Neuronal stem cell (in vitro differentiated cells): Measurements from ENCODE around the gene GGA1.

ENCODE experiments used
- DNase-seq: peaks from one replicate; pipeline ENCODE4 v3.0.0-alpha.2; 2013; ENCODE audit warnings: low spot score
- H2AFZ ChIP-seq: one replicate; pipeline ENCODE4 v1.6.1; 2013; ENCODE audit warnings: mild to moderate bottlenecking, low read length, inconsistent platforms
- H2AK5ac ChIP-seq: 2 replicates; pipeline ENCODE4 v1.6.1; 2013; ENCODE audit warnings: low read depth, mild to moderate bottlenecking, inconsistent platforms, low read length, moderate library complexity, mixed read lengths
- H2BK120ac ChIP-seq: 2 replicates; pipeline ENCODE4 v1.6.1; 2013; ENCODE audit warnings: low read depth, mild to moderate bottlenecking, inconsistent platforms, low read length, moderate library complexity, mixed read lengths
- H2BK12ac ChIP-seq: one replicate; pipeline ENCODE4 v1.6.1; 2013; ENCODE audit warnings: low read length, inconsistent platforms
- H2BK15ac ChIP-seq: 2 replicates; pipeline ENCODE4 v1.6.1; 2013; ENCODE audit warnings: mild to moderate bottlenecking, low read length, inconsistent platforms, mixed read lengths
- H2BK5ac ChIP-seq: one replicate; pipeline ENCODE4 v1.6.1; 2013; ENCODE audit warnings: inconsistent platforms, mild to moderate bottlenecking, low read length, moderate library complexity
- H3K14ac ChIP-seq: one replicate; pipeline ENCODE4 v1.6.1; 2013; ENCODE audit warnings: low read length, inconsistent platforms
- H3K18ac ChIP-seq: 2 replicates; pipeline ENCODE4 v1.6.1; 2013; ENCODE audit warnings: low read length, inconsistent platforms
- H3K23ac ChIP-seq: 2 replicates; pipeline ENCODE4 v1.6.1; 2013; ENCODE audit warnings: low read depth, mild to moderate bottlenecking, mixed read lengths, low read length, inconsistent platforms; ENCODE audit not compliant: poor library complexity
- H3K27ac ChIP-seq: replicated peaks from 3 replicates; pipeline ENCODE4 v1.5.1; 2013; ENCODE audit warnings: low read length, inconsistent platforms
- H3K27me3 ChIP-seq, 3 experiments: 2 replicates each; pipeline ENCODE4 v1.6.1; 2013; ENCODE audit warnings: low read length in 3 of 3, mild to moderate bottlenecking in 2 of 3, inconsistent platforms in 1 of 3, low read depth in 1 of 3, mixed read lengths in 1 of 3, moderate library complexity in 1 of 3; ENCODE audit not compliant: control insufficient read depth in 3 of 3, insufficient read depth in 3 of 3
- H3K36me3 ChIP-seq, 2 donors: replicated peaks in 1 of 2; 2 replicates each; pipeline ENCODE4 v1.6.1; 2013; ENCODE audit warnings: low read length in 2 of 2; ENCODE audit not compliant: control insufficient read depth in 2 of 2, insufficient read depth in 2 of 2
- H3K4ac ChIP-seq: 2 replicates; pipeline ENCODE4 v1.6.1; 2013; ENCODE audit warnings: inconsistent platforms, mild to moderate bottlenecking, low read length, moderate library complexity
- H3K4me1 ChIP-seq, 2 donors: 1 replicate in 1 of 2; 2 replicates in 1 of 2; pipeline ENCODE4 v1.6.1; 2013; ENCODE audit warnings: low read length in 2 of 2, low read depth in 1 of 2; ENCODE audit not compliant: control insufficient read depth in 2 of 2, insufficient read depth in 1 of 2
- H3K4me2 ChIP-seq: one replicate; pipeline ENCODE4 v1.6.1; 2013; ENCODE audit warnings: mild to moderate bottlenecking, low read length, inconsistent platforms; ENCODE audit not compliant: insufficient read depth, poor library complexity, severe bottlenecking
- H3K4me3 ChIP-seq, 2 donors: 2 replicates each; pipeline ENCODE4 v1.5.1; 2013; ENCODE audit warnings: low read length in 2 of 2, mild to moderate bottlenecking in 2 of 2, inconsistent platforms in 1 of 2, moderate library complexity in 1 of 2
- H3K79me1 ChIP-seq: one replicate; pipeline ENCODE4 v1.6.1; 2013; ENCODE audit warnings: low read depth, mild to moderate bottlenecking, inconsistent platforms, low read length, moderate library complexity
- H3K9ac ChIP-seq: one replicate; pipeline ENCODE4 v1.6.1; 2013; ENCODE audit warnings: mild to moderate bottlenecking, low read depth, low read length, inconsistent platforms; ENCODE audit not compliant: poor library complexity
- H3K9me3 ChIP-seq, 2 donors: replicated peaks in 1 of 2; 2 replicates each; pipeline versions ENCODE3 to v1.6.1; 2013; ENCODE audit warnings: low read length in 2 of 2, mild to moderate bottlenecking in 2 of 2, inconsistent platforms in 1 of 2, low read depth in 1 of 2, mixed read lengths in 1 of 2, moderate library complexity in 1 of 2; ENCODE audit not compliant: control insufficient read depth in 2 of 2, insufficient read depth in 1 of 2
- H4K8ac ChIP-seq: one replicate; pipeline ENCODE4 v1.6.1; 2013; ENCODE audit warnings: low read depth, mild to moderate bottlenecking, inconsistent platforms, low read length, moderate library complexity
- H4K91ac ChIP-seq: one replicate; pipeline ENCODE4 v1.6.1; 2013; ENCODE audit warnings: low read length, low read depth, mild to moderate bottlenecking, inconsistent platforms; ENCODE audit not compliant: poor library complexity
- WGBS, 2 donors: extraction: QIAGEN DNeasy Blood & Tissue Kit; methylation state at CpG; one replicate each; pipeline ENCODE4 v1.1.7; 2013; ENCODE audit warnings: missing lambda C conversion rate in 2 of 2, mixed read lengths in 1 of 2; ENCODE audit not compliant: insufficient read length in 2 of 2, insufficient replicate concordance in 1 of 2; ENCODE audit errors: extremely low coverage in 2 of 2; 5-methylcytosine and 5-hydroxymethylcytosine counted together

GGA1 gene

GRCh38 chr22:37633089-37633624 lies 24.5 kb downstream of the GGA1 start:
- Histone ChIP-seq H2BK120ac (no peak overlapping the region), H3K27me3 (no peaks in the 10 kb centered on the region), H3K4ac (peak overlapping the region; percentile 89), H3K4me3 (no peak overlapping the region), H3K79me1 (peaks cover 1% of the 10 kb centered on the region), H3K4me1 (peaks cover 16 to 27% of the 10 kb centered on the region in 2 donors), H3K4me2 (no peak overlapping the region), H2AFZ (peak overlapping the region; percentile 82), H3K9ac (no peak overlapping the region), H3K9me3 (no peaks in the 10 kb centered on the region), H2BK15ac (peak overlapping the region; percentile 85), H2BK12ac (peak overlapping the region; percentile 73), H4K91ac (peak overlapping the region; percentile 43), H3K18ac (peak overlapping the region; percentile 48), H2BK5ac (peak overlapping the region; percentile 26), H3K36me3 (peaks cover 24 to 48% of the 10 kb centered on the region in 2 donors), H4K8ac (peak overlapping the region; percentile 30), H3K27ac (peak overlapping the region; percentile 33), H3K23ac (no peak overlapping the region), H3K14ac (no peak overlapping the region), H2AK5ac (peak overlapping the region; percentile 9)
- DNase-seq: no peak
- no CpG with 5 or more reads among the region's 11 CpGs for WGBS, 2 donors

DNA sequence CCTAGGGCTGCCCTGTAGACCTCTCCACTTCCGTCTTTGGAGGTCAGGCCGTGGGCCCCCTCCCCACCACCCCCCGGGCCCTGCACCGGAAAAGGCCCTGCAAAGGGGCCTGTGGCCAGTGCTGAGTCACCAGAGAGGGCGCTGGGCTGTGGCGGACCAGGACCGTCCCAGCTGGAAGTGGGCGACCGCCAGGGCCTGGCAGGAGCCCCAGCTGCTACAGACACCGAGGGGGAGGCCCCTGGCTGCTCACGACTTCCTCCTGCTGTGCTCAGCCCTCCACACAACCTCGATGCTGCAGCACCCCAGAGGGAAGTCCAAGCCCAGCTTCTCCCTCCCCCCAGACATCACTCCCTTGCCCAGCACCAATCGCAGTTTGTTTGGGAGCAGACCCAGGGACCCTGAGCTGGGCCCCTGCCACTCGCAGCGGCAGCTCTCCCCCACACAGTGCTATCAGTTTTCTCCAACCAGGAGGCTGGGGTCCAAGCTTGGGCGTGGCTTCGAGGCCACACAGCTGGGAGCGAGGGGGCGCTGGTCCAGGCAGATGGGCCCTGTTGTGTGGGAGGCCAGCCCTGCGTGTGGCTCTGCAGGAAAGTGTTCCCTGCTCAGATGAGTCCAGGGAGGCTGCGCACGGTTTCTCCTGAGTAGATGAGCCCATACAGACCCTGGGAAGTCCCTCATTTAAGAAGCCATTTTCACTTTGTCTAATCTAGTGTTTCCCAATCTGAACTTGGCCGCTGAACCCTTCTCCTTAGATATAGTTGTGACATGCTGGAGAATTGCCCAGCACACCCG lies 25.2 kb downstream of the GGA1 start:
- peak overlapping the region; percentile 30 for H4K8ac ChIP-seq
- WGBS, 2 donors: no CpG with 5 or more reads among the region's 24 CpGs
- H2BK5ac ChIP-seq: peak overlapping the region; percentile 26
- H3K4me2 ChIP-seq: peak overlapping the region; percentile 12
- H2BK15ac ChIP-seq: peak overlapping the region; percentile 85
- peak overlapping the region; percentile 47 for H3K14ac ChIP-seq
- peak overlapping the region; percentile 84 for H3K4ac ChIP-seq
- peak overlapping the region; percentile 11 for H4K91ac ChIP-seq
- DNase-seq: peak; percentile 61
- peak overlapping the region in 1 of 2 donors; percentile 11 for H3K4me3 ChIP-seq
- peak overlapping the region; percentile 51 for H2BK12ac ChIP-seq
- H3K4me1 ChIP-seq: peaks cover 16 to 27% of the 10 kb centered on the region in 2 donors
- H3K9ac ChIP-seq: peak overlapping the region; percentile 63
- H2BK120ac ChIP-seq: no peak overlapping the region
- H3K27ac ChIP-seq: peak overlapping the region; percentile 33
- H3K79me1 ChIP-seq: peaks cover under 1% of the 10 kb centered on the region
- peaks cover 19 to 41% of the 10 kb centered on the region in 2 donors for H3K36me3 ChIP-seq
- H3K23ac ChIP-seq: no peak overlapping the region
- peak overlapping the region; percentile 61 for H2AK5ac ChIP-seq
- peak overlapping the region; percentile 82 for H2AFZ ChIP-seq
- no peaks in the 10 kb centered on the region for H3K9me3 ChIP-seq
- no peaks in the 10 kb centered on the region for H3K27me3 ChIP-seq
- H3K18ac ChIP-seq: peak overlapping the region; percentile 70

- Histone ChIP-seq H3K18ac (peak overlapping the region; percentile 72), H3K27ac (peak overlapping the region; percentile 33), H2AFZ (peak overlapping the region; percentile 82), H2BK15ac (no peak overlapping the region), H2BK5ac (no peak overlapping the region), H3K4me3 (no peak overlapping the region), H3K23ac (no peak overlapping the region), H2BK120ac (no peak overlapping the region), H3K9ac (no peak overlapping the region), H3K4me2 (no peak overlapping the region), H3K79me1 (no peaks in the 10 kb centered on the region), H3K14ac (no peak overlapping the region), H4K91ac (no peak overlapping the region), H3K4ac (peak overlapping the region; percentile 84), H2AK5ac (peak overlapping the region; percentile 61), H4K8ac (no peak overlapping the region), H3K4me1 (peaks cover 20 to 30% of the 10 kb centered on the region in 2 donors), H3K27me3 (no peaks in the 10 kb centered on the region), H2BK12ac (peak overlapping the region; percentile 51), H3K9me3 (no peaks in the 10 kb centered on the region), H3K36me3 (peaks cover 16 to 35% of the 10 kb centered on the region in 2 donors)
- no peak for DNase-seq
- no CpG with 5 or more reads among the region's 8 CpGs for WGBS, 2 donors
Observed at GRCh38 chr22:37634417-37634924, 25.8 kb downstream of the GGA1 start.

- H3K23ac ChIP-seq: no peak overlapping the region
- no peaks in the 10 kb centered on the region for H3K79me1 ChIP-seq
- no peak overlapping the region for H2BK12ac ChIP-seq
- H2BK120ac ChIP-seq: no peak overlapping the region
- no peak overlapping the region for H2BK5ac ChIP-seq
- no peak overlapping the region for H3K27ac ChIP-seq
- WGBS, 2 donors: no CpG with 5 or more reads among the region's 7 CpGs
- H3K4me3 ChIP-seq: no peak overlapping the region
- H3K4ac ChIP-seq: no peak overlapping the region
- H4K91ac ChIP-seq: no peak overlapping the region
- DNase-seq: no peak
- H4K8ac ChIP-seq: no peak overlapping the region
- H3K4me2 ChIP-seq: no peak overlapping the region
- no peak overlapping the region for H2AFZ ChIP-seq
- peak overlapping the region; percentile 39 for H2BK15ac ChIP-seq
- no peak overlapping the region for H3K18ac ChIP-seq
- H3K14ac ChIP-seq: no peak overlapping the region
- H3K9me3 ChIP-seq: no peaks in the 10 kb centered on the region
- H3K9ac ChIP-seq: no peak overlapping the region
- H2AK5ac ChIP-seq: no peak overlapping the region
- peaks cover 10 to 30% of the 10 kb centered on the region in 2 donors for H3K36me3 ChIP-seq
- no peaks in the 10 kb centered on the region for H3K27me3 ChIP-seq
- H3K4me1 ChIP-seq: peaks cover 22 to 30% of the 10 kb centered on the region in 2 donors
Observed at GRCh38 chr22:37635157-37635556, 26.5 kb downstream of the GGA1 start.
